ENCODE data around the gene GFI1B. TPM values are rescaled to one million over a fixed set of nuclear protein-coding genes. Genes with fewer than 3 reads are reported as not detected.

Gene GFI1B
- total and polyA plus RNA-seq, 2 of the 4 experiments (the other 2 are of a cell fraction): 0.02 TPM; not detected in 1

GRCh38 chr9:132931178-132931735, 47.2 kb upstream of the GFI1B start:
- Histone ChIP-seq H4K5ac (ENCODE audit: low read depth, low read length) (peak overlapping the region; percentile 60; the same call in 1 of the 2 replicates), H4K20me1 (ENCODE audit: insufficient read depth, low read length) (peaks cover 14% of the 10 kb centered on the region; the same call in 1 of the 2 replicates), H2AFZ (replicated peaks; ENCODE audit: low read length, poor library complexity) (no peak overlapping the region), H3K9ac (ENCODE audit: low read depth, low read length) (peak overlapping the region; percentile 35; the same call in 1 of the 2 replicates), H3K9me3 (ENCODE audit: control insufficient read depth, insufficient read depth, low read length) (no peaks in the 10 kb centered on the region), H3K4me1 (ENCODE audit: control insufficient read depth, insufficient read depth, low read length) (peaks cover 11% of the 10 kb centered on the region), H3K4me2 (ENCODE audit: low read depth, low read length) (peak overlapping the region; percentile 78), H2BK120ac (ENCODE audit: low read depth, low read length) (peak overlapping the region; percentile 72), H3K56ac (ENCODE audit: extremely low read depth, insufficient read depth, low read length) (no peak overlapping the region), H2BK15ac (ENCODE audit: low read depth, low read length) (no peak overlapping the region; the same call in 2 of the 3 replicates), H3K36me3 (ENCODE audit: control insufficient read depth, insufficient read depth, low read length) (peaks cover 15% of the 10 kb centered on the region), H4K8ac (ENCODE audit: low read depth in 2 of 2, low read length in 2 of 2) (peak overlapping the region in 1 of 2 experiments; percentile 51; a peak in 1 of 4 replicates), H2AK9ac (replicated peaks; ENCODE audit: low read depth, low read length, poor library complexity) (no peak overlapping the region), H3K4ac (ENCODE audit: low read depth, low read length) (peak overlapping the region; percentile 67; the same call in 1 of the 2 replicates), H3K27ac (ENCODE audit: insufficient read depth, low read length) (peak overlapping the region; percentile 97), H2BK5ac (ENCODE audit: low read depth, low read length, poor library complexity, severe bottlenecking) (peak overlapping the region; percentile 18), H3K23ac (ENCODE audit: low read depth, low read length) (peak overlapping the region; percentile 12; the same call in 1 of the 2 replicates), H3K27me3 (ENCODE audit: control insufficient read depth, insufficient read depth, low read length) (no peaks in the 10 kb centered on the region), H2BK20ac (ENCODE audit: low read depth, low read length) (peak overlapping the region; percentile 82), H4K91ac (ENCODE audit: insufficient read depth, low read depth, low read length) (peak overlapping the region; percentile 68), H3K18ac (ENCODE audit: low read depth, low read length) (peak overlapping the region; percentile 24), H3K9me1 (ENCODE audit: insufficient read depth, low read length) (peaks cover 18% of the 10 kb centered on the region), H3K4me3 (ENCODE audit: insufficient read depth, low read depth, low read length) (no peak overlapping the region), H3K14ac (replicated peaks; ENCODE audit: low read depth, low read length) (no peak overlapping the region), H2AK5ac (ENCODE audit: low read depth, low read length) (peak overlapping the region; percentile 66; the same call in 1 of the 2 replicates), H3K79me1 (ENCODE audit: low read depth in 1 of 2, low read length in 2 of 2) (peaks cover 36 to 61% of the 10 kb centered on the region in 2 experiments)
- no peak for TF ChIP-seq MXI1 (IDR thresholded peaks at IDR 0.05; ENCODE audit: borderline replicate concordance, low read depth, low read length)
- no peak for TF ChIP-seq NFE2L2 (IDR thresholded peaks at IDR 0.05; ENCODE audit: low read depth, low read length)
- no peak for TF ChIP-seq RAD21 (IDR thresholded peaks at IDR 0.05; ENCODE audit: low read length)
- no peak for TF ChIP-seq ELK1 (IDR thresholded peaks at IDR 0.05; ENCODE audit: borderline replicate concordance, low read depth, low read length)
- TF ChIP-seq CTCF (conservative IDR thresholded peaks at IDR 0.05; ENCODE audit: low read depth, low read length): no peak
- TF ChIP-seq SMC3 (IDR thresholded peaks at IDR 0.05; ENCODE audit: low read depth, low read length): no peak
- no peak for TF ChIP-seq FOS (IDR thresholded peaks at IDR 0.05; ENCODE audit: low read depth, low read length)
- TF ChIP-seq CEBPB (IDR thresholded peaks at IDR 0.05; ENCODE audit: low read depth, low read length): no peak
- TF ChIP-seq BHLHE40 (IDR thresholded peaks at IDR 0.05; ENCODE audit: low read depth, low read length): no peak
- no peak for TF ChIP-seq POLR2A (IDR thresholded peaks at IDR 0.05; ENCODE audit: low read depth, low read length)
- TF ChIP-seq RCOR1 (IDR thresholded peaks at IDR 0.05; ENCODE audit: insufficient replicate concordance, low read length): no peak
- TF ChIP-seq MAZ (IDR thresholded peaks at IDR 0.05; ENCODE audit: borderline replicate concordance, low read depth, low read length): no peak
- no peak for TF ChIP-seq RFX5 (IDR thresholded peaks at IDR 0.05; ENCODE audit: low read depth, low read length)
- TF ChIP-seq USF2 (IDR thresholded peaks at IDR 0.05; ENCODE audit: low read depth, low read length): no peak
- in situ Hi-C loops (cut with MboI; ENCODE audit: low sequenced_read_pairs) (no loop called here), intact Hi-C loops (cut with micrococcal nuclease) (no loop called here), dilution Hi-C loops (cut with HindIII; ENCODE audit: low sequenced_read_pairs, unreplicated experiment) (no loop called here)
- CTCF ChIA-PET: interaction anchor here (0.6 to 1.3 kb wide), 3 partner anchors 9 to 30 kb away, joined by 3 to 4 read pairs (median 3); no protein-coding TSS in a partner anchor
- peak; percentile 86 for ATAC-seq (ENCODE audit: low read depth)
- no TSS peak for BruUV-seq (replicated peaks)
- POLR2A ChIA-PET (ENCODE audit: unreplicated experiment): no interaction called here
- WGBS, 2 experiments (ENCODE audit: extremely low coverage in 2 of 2, insufficient read length in 1 of 2): 80% methylated on average over 1 of the region's 9 CpGs; no CpG with 5 or more reads in 1 of the 2 experiments
- peak; percentile 41 for DNase-seq

Data from IMR-90 (cell line).